ENCODE data around the gene CNKSR3. TPM values are rescaled to one million over a fixed set of nuclear protein-coding genes. Genes with fewer than 3 reads are reported as not detected.

Gene CNKSR3
- total RNA-seq, 2 donors from 2014 or later = 5.9 to 8.0 TPM

GRCh38 chr6:154453329-154453728 is 57.2 kb downstream of the CNKSR3 start:
- TF ChIP-seq CTCF (conservative IDR thresholded peaks at IDR 0.05) = no peak
- Histone ChIP-seq H3K27me3 (ENCODE audit: control insufficient read depth, insufficient read depth, low read length, poor library complexity, severe bottlenecking) (no peaks in the 10 kb centered on the region), H3K9ac (ENCODE audit: extremely low read depth, low read length, poor library complexity, severe bottlenecking) (no peak overlapping the region), H3K9me3 (ENCODE audit: control insufficient read depth, low read length) (no peaks in the 10 kb centered on the region), H3K27ac (ENCODE audit: low read depth, low read length) (no peak overlapping the region), H3K4me3 (ENCODE audit: low read length) (no peak overlapping the region), H3K36me3 (ENCODE audit: control insufficient read depth, insufficient read depth, low read length) (no peaks in the 10 kb centered on the region), H3K4me1 (ENCODE audit: control insufficient read depth, insufficient read depth, low read length) (peaks cover 4% of the 10 kb centered on the region)
- Mint-ChIP-seq H3K36me3 (ENCODE audit: low read depth) (no peaks in the 10 kb centered on the region), H3K4me3 (no peak overlapping the region), H3K27me3 (ENCODE audit: insufficient read depth) (no peaks in the 10 kb centered on the region), H3K4me1 (peaks cover 8% of the 10 kb centered on the region), H3K9me3 (no peaks in the 10 kb centered on the region), H3K27ac (no peak overlapping the region)
- WGBS, 2 experiments (ENCODE audit: insufficient coverage in 1 of 2, insufficient read length in 1 of 2) = 95% methylated on average over 2 of the region's 2 CpGs; no CpG with 5 or more reads in 1 of the 2 experiments
- no peak for DNase-seq

GRCh38 chr6:154450498-154450897 is 60.0 kb downstream of the CNKSR3 start:
- TF ChIP-seq CTCF (conservative IDR thresholded peaks at IDR 0.05) = no peak
- H3K4me3 ChIP-seq (ENCODE audit: low read length) = no peak overlapping the region
- no peak for DNase-seq
- H3K36me3 ChIP-seq (ENCODE audit: control insufficient read depth, insufficient read depth, low read length) = no peaks in the 10 kb centered on the region
- H3K27me3 ChIP-seq (ENCODE audit: control insufficient read depth, insufficient read depth, low read length, poor library complexity, severe bottlenecking) = no peaks in the 10 kb centered on the region
- H3K27ac ChIP-seq (ENCODE audit: low read depth, low read length) = no peak overlapping the region
- WGBS, 2 experiments (ENCODE audit: insufficient coverage in 1 of 2, insufficient read length in 1 of 2) = 87 to 95% methylated on average over 3 of the region's 3 CpGs
- no peaks in the 10 kb centered on the region for H3K9me3 ChIP-seq (ENCODE audit: control insufficient read depth, low read length)
- no peaks in the 10 kb centered on the region for H3K36me3 Mint-ChIP-seq (ENCODE audit: low read depth)
- H3K4me1 Mint-ChIP-seq = peaks cover 1% of the 10 kb centered on the region
- no peaks in the 10 kb centered on the region for H3K27me3 Mint-ChIP-seq (ENCODE audit: insufficient read depth)
- no peak overlapping the region for H3K4me3 Mint-ChIP-seq
- H3K9ac ChIP-seq (ENCODE audit: extremely low read depth, low read length, poor library complexity, severe bottlenecking) = no peak overlapping the region
- H3K27ac Mint-ChIP-seq = no peak overlapping the region
- H3K4me1 ChIP-seq (ENCODE audit: control insufficient read depth, insufficient read depth, low read length) = no peaks in the 10 kb centered on the region
- H3K9me3 Mint-ChIP-seq = no peaks in the 10 kb centered on the region

GRCh38 chr6:154448448-154449096 is 61.9 kb downstream of the CNKSR3 start:
- DNase-seq = no peak
- H3K27ac Mint-ChIP-seq = peak overlapping the region; percentile 38
- peak overlapping the region; percentile 36 for H3K27ac ChIP-seq (ENCODE audit: low read depth, low read length)
- H3K27me3 ChIP-seq (ENCODE audit: control insufficient read depth, insufficient read depth, low read length, poor library complexity, severe bottlenecking) = no peaks in the 10 kb centered on the region
- 83 to 92% methylated on average over 4 to 11 of the region's 11 CpGs for WGBS, 2 experiments (ENCODE audit: insufficient coverage in 1 of 2, insufficient read length in 1 of 2)
- H3K4me1 Mint-ChIP-seq = peaks cover 1% of the 10 kb centered on the region
- H3K36me3 Mint-ChIP-seq (ENCODE audit: low read depth) = no peaks in the 10 kb centered on the region
- no peak overlapping the region for H3K9ac ChIP-seq (ENCODE audit: extremely low read depth, low read length, poor library complexity, severe bottlenecking)
- H3K4me3 ChIP-seq (ENCODE audit: low read length) = no peak overlapping the region
- H3K9me3 Mint-ChIP-seq = no peaks in the 10 kb centered on the region
- no peaks in the 10 kb centered on the region for H3K27me3 Mint-ChIP-seq (ENCODE audit: insufficient read depth)
- no peaks in the 10 kb centered on the region for H3K36me3 ChIP-seq (ENCODE audit: control insufficient read depth, insufficient read depth, low read length)
- no peak overlapping the region for H3K4me3 Mint-ChIP-seq
- peak; percentile 63 for TF ChIP-seq CTCF (conservative IDR thresholded peaks at IDR 0.05)
- no peaks in the 10 kb centered on the region for H3K4me1 ChIP-seq (ENCODE audit: control insufficient read depth, insufficient read depth, low read length)
- H3K9me3 ChIP-seq (ENCODE audit: control insufficient read depth, low read length) = no peaks in the 10 kb centered on the region

All from endodermal cell (in vitro differentiated cells).